ENCODE data around the gene DCAF6.

- no peak for TF ChIP-seq CTCF (IDR thresholded peaks at IDR 0.05)
- no peak for TF ChIP-seq EP300 (IDR thresholded peaks at IDR 0.05)
Observed at GRCh38 chr1:168079761-168080160, 143.3 kb downstream of the DCAF6 start.

Measured in gastroesophageal sphincter (tissue), 3 donors.